ENCODE data around the gene ATF6.

ATF6 gene

GRCh38 chr1:162008799-162009198, 242.7 kb downstream of the ATF6 start:
- no peaks in the 10 kb centered on the region for H3K9me3 ChIP-seq (replicated peaks; ENCODE audit: insufficient read depth, low read length)
- H3K4me2 ChIP-seq (ENCODE audit: low read depth, low read length): no peak overlapping the region
- TF ChIP-seq EZH2 (optimal IDR thresholded peaks at IDR 0.05; ENCODE audit: low read depth, low read length) (no peak), EZH2phosphoT487 (IDR thresholded peaks at IDR 0.05; ENCODE audit: low read length) (no peak), CTCF (IDR thresholded peaks at IDR 0.05; ENCODE audit: low read length) (no peak)

GRCh38 chr1:162009501-162010174, 243.5 kb downstream of the ATF6 start:
- H3K4me1 ChIP-seq (ENCODE audit: low read length): no peaks in the 10 kb centered on the region
- no peak overlapping the region for H3K4me3 ChIP-seq (ENCODE audit: low read length)
- H3K27me3 ChIP-seq (replicated peaks; ENCODE audit: insufficient read depth, low read length): no peaks in the 10 kb centered on the region
- DNase-seq: no peak
- H3K79me2 ChIP-seq (ENCODE audit: low read length): no peaks in the 10 kb centered on the region
- no peak overlapping the region for H2AFZ ChIP-seq (ENCODE audit: low read length)
- H3F3A ChIP-seq (ENCODE audit: insufficient read depth, low read length): no peaks in the 10 kb centered on the region
- no peak overlapping the region for H3K27ac ChIP-seq (ENCODE audit: low read length)
- no peak overlapping the region for H3K9ac ChIP-seq (ENCODE audit: low read length)
- H3K36me3 ChIP-seq (replicated peaks; ENCODE audit: insufficient read depth, low read length): no peaks in the 10 kb centered on the region
- no peaks in the 10 kb centered on the region for H3K9me2 ChIP-seq (replicated peaks; ENCODE audit: insufficient read depth, low read length)
- no peak overlapping the region for H3K4me2 ChIP-seq (ENCODE audit: low read depth, low read length)
- H4K20me1 ChIP-seq (ENCODE audit: insufficient read depth, low read length): no peaks in the 10 kb centered on the region
- no peaks in the 10 kb centered on the region for H3K9me3 ChIP-seq (replicated peaks; ENCODE audit: insufficient read depth, low read length)
- TF ChIP-seq CTCF (IDR thresholded peaks at IDR 0.05; ENCODE audit: low read length) (no peak), EZH2 (optimal IDR thresholded peaks at IDR 0.05; ENCODE audit: low read depth, low read length) (no peak), EZH2phosphoT487 (IDR thresholded peaks at IDR 0.05; ENCODE audit: low read length) (no peak)

More at GRCh38 chr1:162008799-162009198, 242.7 kb downstream of the ATF6 start:
- H3K27me3 ChIP-seq (replicated peaks; ENCODE audit: insufficient read depth, low read length): no peaks in the 10 kb centered on the region
- no peak overlapping the region for H3K4me3 ChIP-seq (ENCODE audit: low read length)
- no peaks in the 10 kb centered on the region for H3K79me2 ChIP-seq (ENCODE audit: low read length)
- no peaks in the 10 kb centered on the region for H3K9me2 ChIP-seq (replicated peaks; ENCODE audit: insufficient read depth, low read length)
- no peaks in the 10 kb centered on the region for H3K36me3 ChIP-seq (replicated peaks; ENCODE audit: insufficient read depth, low read length)
- H3K9ac ChIP-seq (ENCODE audit: low read length): no peak overlapping the region
- no peaks in the 10 kb centered on the region for H4K20me1 ChIP-seq (ENCODE audit: insufficient read depth, low read length)
- peaks cover 6% of the 10 kb centered on the region; the same call in 1 of the 2 replicates for H3K4me1 ChIP-seq (ENCODE audit: low read length)
- no peaks in the 10 kb centered on the region for H3F3A ChIP-seq (ENCODE audit: insufficient read depth, low read length)
- H2AFZ ChIP-seq (ENCODE audit: low read length): no peak overlapping the region
- H3K27ac ChIP-seq (ENCODE audit: low read length): no peak overlapping the region
- DNase-seq: no peak

- Histone ChIP-seq H3K4me1 (ENCODE audit: low read length) (no peaks in the 10 kb centered on the region), H3K36me3 (replicated peaks; ENCODE audit: insufficient read depth, low read length) (no peaks in the 10 kb centered on the region)
Measured at GRCh38 chr1:162010175-162010506, 244.0 kb downstream of the ATF6 start.

More at GRCh38 chr1:162010175-162010506, 244.0 kb downstream of the ATF6 start:
- TF ChIP-seq EZH2phosphoT487 (IDR thresholded peaks at IDR 0.05; ENCODE audit: low read length): no peak
- TF ChIP-seq CTCF (IDR thresholded peaks at IDR 0.05; ENCODE audit: low read length): no peak
- no peak for TF ChIP-seq EZH2 (optimal IDR thresholded peaks at IDR 0.05; ENCODE audit: low read depth, low read length)
- H3K9ac ChIP-seq (ENCODE audit: low read length): no peak overlapping the region
- no peaks in the 10 kb centered on the region for H4K20me1 ChIP-seq (ENCODE audit: insufficient read depth, low read length)
- H3K9me3 ChIP-seq (replicated peaks; ENCODE audit: insufficient read depth, low read length): no peaks in the 10 kb centered on the region
- no peak overlapping the region for H3K4me2 ChIP-seq (ENCODE audit: low read depth, low read length)
- no peaks in the 10 kb centered on the region for H3K27me3 ChIP-seq (replicated peaks; ENCODE audit: insufficient read depth, low read length)
- H3K9me2 ChIP-seq (replicated peaks; ENCODE audit: insufficient read depth, low read length): no peaks in the 10 kb centered on the region
- H2AFZ ChIP-seq (ENCODE audit: low read length): no peak overlapping the region
- H3K4me3 ChIP-seq (ENCODE audit: low read length): no peak overlapping the region
- H3K27ac ChIP-seq (ENCODE audit: low read length): no peak overlapping the region
- no peaks in the 10 kb centered on the region for H3K79me2 ChIP-seq (ENCODE audit: low read length)
- no peaks in the 10 kb centered on the region for H3F3A ChIP-seq (ENCODE audit: insufficient read depth, low read length)
- no peak for DNase-seq

Measured in MM.1S (cell line).